ENCODE results near the gene HNRNPU. TPM values are rescaled to one million over a fixed set of nuclear protein-coding genes. Genes with fewer than 3 reads are reported as not detected.

The HNRNPU gene
- total RNA-seq = 100 to 1,000 TPM; 304 to 406 TPM

DNA sequence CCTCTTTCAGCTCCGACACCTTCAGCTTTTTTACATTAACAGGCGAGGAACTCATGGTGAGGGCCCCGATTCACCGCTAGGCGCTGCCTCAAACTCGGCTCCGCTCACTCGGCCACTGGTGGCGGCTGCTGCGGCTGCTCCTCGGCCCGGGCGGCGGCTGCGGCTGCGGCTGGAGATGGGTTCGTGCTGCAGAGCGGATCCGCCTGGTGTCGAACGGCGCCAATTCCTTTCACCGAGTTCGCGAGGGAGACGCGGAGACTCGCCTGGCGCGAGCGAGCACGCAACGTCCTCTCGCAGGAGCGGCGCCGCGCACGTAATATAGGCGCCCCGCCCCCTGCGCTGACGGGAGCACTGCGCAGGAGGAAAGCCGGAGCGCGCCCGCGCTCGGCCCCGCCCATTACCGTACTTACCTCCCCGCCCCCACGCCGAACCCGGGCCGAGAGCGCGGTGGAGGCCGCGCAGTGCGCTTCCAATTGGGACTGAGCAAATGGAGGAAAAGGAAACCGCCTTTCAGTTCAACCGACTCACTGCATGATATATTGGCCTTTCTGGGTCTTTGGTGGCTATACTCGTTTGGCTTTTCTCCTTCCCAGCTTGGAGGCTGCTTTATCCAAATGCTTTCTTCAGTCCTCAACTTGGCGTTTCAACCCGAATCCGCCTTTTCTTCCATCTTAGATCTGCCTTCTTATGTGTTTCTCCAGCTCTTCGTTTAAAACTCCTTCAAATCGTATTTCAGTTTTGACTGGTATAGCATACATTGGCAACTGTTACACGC, at the start of gene HNRNPU:
TSS of gene HNRNPU (minus strand) at position 291 of the 775 bp plus-strand sequence. CDS start at position 55, 236 bp downstream.
- peak within 1 kb of the TSS; percentile 93 to 99 for H3K27ac Mint-ChIP-seq
- no peaks in the 10 kb centered on the region for H3K9me3 Mint-ChIP-seq
- peaks cover 40 to 41% of the 10 kb centered on the region in 2 donors for H3K36me3 Mint-ChIP-seq
- peak; percentile 96 to 97 for DNase-seq (ENCODE audit: low spot score in 2 of 2)
- peak; percentile 78 to 80 for ATAC-seq

DNA sequence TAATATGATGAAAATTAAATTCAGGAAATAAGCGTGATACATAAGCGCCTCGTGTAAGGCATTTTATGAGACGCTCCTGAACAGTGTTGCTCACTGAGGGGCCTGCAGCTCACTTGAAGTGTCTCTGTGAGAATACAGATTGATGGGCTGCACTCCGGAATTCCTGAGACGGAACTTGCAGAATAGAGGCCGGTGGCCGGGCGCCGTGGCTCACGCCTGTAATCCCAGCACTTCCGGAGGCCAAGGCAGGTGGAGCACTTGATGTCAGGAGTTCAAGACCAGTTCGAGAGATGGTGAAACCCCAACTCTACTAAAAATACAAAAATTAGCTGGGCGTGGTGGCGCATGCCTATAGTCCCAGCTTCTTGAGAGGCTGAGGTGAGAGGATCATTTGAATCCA, 49.5 kb upstream of the HNRNPU start:
- Mint-ChIP-seq H3K36me3 (no peaks in the 10 kb centered on the region), H3K9me3 (no peaks in the 10 kb centered on the region), H3K27ac (no peak overlapping the region)
- ATAC-seq (no peak), DNase-seq (ENCODE audit: low spot score in 2 of 2) (no peak)

DNA sequence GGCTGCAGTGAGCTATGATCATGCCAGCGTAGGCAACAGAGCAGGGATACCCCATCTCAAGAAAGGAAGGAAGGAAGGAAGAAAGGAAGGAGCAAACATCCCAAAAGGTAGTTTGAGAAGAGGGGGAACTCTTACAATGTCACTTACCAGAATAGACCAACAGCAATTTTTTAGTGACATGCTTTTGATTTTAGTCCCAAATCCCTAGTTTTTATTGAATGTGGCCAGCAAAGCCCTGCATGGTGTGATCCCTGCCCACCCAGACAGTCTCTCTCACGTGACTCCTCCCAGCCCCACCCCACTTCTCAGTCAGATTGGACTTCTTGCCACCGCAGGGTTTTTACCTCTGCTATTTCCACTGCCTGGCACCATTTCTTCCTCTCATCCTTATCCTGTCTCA, 39.8 kb upstream of the HNRNPU start:
- no peaks in the 10 kb centered on the region for H3K36me3 Mint-ChIP-seq
- H3K9me3 Mint-ChIP-seq = no peaks in the 10 kb centered on the region
- H3K27ac Mint-ChIP-seq = no peak overlapping the region

DNA sequence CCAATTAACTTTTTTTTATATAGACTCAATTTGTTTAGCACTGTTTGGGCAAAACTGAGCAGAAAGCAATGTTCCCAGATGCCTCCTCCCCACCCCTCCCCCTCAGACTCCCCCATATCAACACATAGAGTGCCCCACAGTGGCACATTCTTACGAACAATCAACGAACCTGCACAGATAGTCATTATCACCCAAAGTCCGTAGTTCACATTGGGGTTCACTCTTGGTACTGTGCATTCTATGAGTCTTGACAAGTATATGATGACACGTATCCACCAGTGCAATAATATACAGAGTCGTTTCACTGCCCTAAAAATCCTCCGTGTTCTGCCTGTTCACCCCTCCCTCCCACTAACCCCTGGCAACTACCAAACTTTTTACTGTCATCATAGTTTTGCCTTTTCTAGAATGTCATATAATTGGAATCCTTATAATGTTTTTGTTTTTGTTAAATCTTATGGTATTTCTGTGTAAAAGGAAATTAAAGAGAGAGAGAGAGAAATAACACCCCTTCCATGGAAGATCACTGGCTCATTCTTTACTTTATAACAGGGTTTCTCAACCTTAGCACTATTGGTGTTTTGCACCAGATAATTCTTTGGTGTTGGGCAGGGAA, 37.2 kb upstream of the HNRNPU start:
- Mint-ChIP-seq H3K9me3 (no peaks in the 10 kb centered on the region), H3K27ac (no peak overlapping the region), H3K36me3 (no peaks in the 10 kb centered on the region)
- DNase-seq (ENCODE audit: low spot score in 2 of 2) = no peak
- no peak for ATAC-seq

More for the DNA sequence above, 39.8 kb upstream of the HNRNPU start:
- no peak for DNase-seq (ENCODE audit: low spot score in 2 of 2)
- no peak for ATAC-seq

DNA sequence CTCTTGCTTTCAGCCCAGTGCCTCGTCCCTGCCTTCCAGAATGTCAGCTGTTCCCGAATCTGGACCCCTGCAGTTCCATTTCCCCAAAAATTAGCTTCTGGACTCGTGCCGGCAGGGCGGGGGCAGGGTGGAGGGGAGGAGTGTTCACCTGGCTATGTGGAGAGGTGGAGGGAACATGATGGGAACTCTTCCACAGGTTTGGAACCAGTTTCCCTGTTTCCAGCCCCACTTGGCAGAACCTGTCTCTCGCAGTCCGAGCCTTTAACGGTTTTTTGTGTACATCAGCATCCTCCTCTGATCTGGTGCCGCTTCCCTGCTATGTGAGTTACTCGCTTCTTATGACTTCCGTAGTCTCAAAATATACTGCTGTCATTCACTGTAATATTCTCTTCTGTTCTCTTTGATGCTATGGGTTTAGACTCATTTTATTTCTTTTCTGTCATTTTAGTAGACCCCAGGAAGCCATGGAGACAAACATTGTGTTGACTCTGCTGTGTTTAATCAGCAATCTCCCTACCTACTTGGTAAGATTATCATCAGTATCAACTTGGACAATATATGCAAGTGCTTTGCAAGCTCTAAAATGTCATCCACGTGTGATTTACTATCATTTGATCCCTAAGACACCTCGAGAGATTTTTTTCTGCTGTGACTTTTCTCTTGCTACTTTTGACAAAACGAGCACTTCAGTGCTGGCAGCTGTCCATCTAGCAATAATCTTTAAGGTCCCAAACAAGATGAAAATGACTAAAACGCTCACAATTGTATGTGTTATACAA, 33.3 kb upstream of the HNRNPU start:
- Mint-ChIP-seq H3K36me3 (no peaks in the 10 kb centered on the region), H3K27ac (no peak overlapping the region), H3K9me3 (no peaks in the 10 kb centered on the region)
- DNase-seq (ENCODE audit: low spot score in 2 of 2) (no peak), ATAC-seq (no peak)

DNA sequence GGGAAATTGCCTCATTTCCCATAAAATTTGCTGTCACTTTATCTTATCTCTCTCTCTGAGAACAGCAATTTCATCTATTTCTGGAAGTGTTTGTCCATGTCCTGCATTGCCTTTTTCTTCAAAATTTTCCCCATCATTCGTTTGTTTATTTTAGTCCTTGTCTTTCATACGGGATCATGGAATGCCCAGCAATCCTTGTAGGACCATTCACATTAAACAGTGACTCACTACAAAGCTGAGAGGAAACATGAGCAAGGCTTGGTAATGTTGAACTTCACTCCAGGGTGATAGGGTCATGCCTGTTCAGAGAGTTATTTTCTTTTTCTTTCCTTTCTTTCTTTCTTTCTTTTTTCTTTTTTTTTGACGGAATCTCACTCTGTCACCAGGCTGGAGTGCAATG, 32.2 kb upstream of the HNRNPU start:
- ATAC-seq (no peak), DNase-seq (ENCODE audit: low spot score in 2 of 2) (no peak)
- Mint-ChIP-seq H3K9me3 (no peaks in the 10 kb centered on the region), H3K36me3 (no peaks in the 10 kb centered on the region), H3K27ac (no peak overlapping the region)

DNA sequence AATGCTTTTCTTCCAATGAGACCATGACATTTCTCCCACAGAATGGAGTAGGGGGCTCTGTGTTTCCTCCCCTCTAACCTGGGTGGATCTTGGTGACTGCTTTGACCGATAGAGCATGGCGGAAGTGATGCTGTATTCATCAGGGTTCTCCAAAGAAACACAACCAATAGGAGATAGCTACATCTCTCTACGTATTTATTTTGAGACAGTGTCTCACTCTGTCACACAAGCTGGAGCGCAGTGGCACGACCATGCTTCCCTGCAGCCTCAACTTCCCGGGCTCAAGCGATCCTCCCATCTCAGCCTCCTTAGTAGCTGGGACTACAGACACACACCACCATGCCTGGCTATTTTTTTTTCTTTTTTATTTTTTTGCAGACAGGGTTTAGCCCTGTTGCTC, 29.5 kb upstream of the HNRNPU start:
- DNase-seq (ENCODE audit: low spot score in 2 of 2) (no peak), ATAC-seq (no peak)
- no peaks in the 10 kb centered on the region for H3K36me3 Mint-ChIP-seq
- no peaks in the 10 kb centered on the region for H3K9me3 Mint-ChIP-seq
- H3K27ac Mint-ChIP-seq = no peak overlapping the region

DNA sequence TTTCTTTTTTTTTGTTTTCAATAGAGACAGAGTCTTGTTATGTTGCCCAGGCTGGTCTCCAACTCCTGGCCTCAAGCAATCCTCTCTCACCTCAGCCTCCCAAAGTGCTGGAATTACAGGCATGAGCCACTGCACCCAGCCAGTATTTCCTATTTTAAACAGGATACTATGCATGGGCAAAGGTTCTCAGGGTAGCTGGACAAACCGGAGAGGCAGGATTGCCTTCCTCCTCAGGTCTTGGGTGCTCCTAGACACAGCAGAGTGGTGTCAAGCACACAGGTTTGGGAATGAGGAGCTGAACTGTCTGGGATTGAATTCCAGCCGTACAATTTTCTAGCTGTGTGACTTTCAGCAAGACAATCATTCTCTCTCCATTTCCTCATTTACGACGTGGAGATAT, 22.9 kb upstream of the HNRNPU start:
- Mint-ChIP-seq H3K9me3 (no peaks in the 10 kb centered on the region), H3K36me3 (no peaks in the 10 kb centered on the region), H3K27ac (no peak overlapping the region)
- DNase-seq (ENCODE audit: low spot score in 2 of 2) (no peak), ATAC-seq (no peak)

DNA sequence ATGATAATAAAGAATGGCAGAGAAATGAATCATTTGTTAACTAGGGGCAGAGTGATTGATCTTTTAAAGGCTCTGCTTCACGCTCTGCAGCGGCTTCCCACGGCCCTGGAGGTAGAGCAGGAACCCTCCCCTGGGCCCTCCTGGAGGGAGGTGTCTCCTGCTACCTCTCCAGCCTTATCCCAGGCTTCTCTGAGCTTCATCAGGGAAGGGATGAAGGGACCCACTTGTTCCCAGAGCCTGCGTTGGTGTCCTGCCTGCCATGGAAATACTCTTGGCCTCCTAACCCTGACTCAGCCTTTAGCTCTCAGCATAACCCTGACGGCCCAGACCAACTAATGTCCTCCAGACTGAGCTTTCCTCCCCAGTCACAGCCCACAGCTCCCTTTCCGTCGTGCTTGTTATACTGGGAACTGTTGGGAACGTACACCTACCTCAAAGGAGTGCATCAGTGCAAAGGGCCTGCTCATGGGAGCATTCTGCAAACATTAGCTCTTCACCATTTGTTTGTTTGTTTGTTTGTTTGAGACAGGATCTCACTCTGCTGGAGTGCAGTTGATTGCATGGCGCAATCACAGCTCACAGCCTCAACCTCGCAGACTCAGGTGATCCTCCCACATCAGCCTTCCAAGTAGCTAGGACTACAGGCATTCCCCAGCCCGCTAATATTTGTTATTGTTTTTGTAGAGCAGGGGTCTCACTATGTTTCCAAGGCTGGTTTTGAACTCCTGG, 17.4 kb upstream of the HNRNPU start:
- no peak for ATAC-seq
- H3K9me3 Mint-ChIP-seq = no peaks in the 10 kb centered on the region

DNA sequence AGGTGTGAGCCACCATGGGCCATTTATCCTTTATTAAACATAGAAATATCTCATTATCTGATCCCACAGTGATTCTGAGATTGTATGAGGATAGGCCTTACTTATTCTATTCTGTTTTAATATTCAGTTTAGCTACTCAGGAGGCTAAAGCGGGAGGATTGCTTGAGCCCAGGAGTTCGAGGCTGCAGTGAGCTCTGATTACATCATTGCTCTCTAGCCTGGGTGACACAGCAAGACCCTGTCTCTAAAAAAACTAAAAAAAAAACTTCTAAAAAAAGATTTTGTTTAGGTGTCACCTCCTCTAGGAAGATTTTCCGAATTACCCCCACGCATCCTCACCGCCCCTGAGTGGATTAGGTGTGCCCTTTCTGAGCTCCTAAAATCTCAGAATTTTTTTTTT, 14.3 kb upstream of the HNRNPU start:
- no peaks in the 10 kb centered on the region for H3K9me3 Mint-ChIP-seq
- no peaks in the 10 kb centered on the region for H3K36me3 Mint-ChIP-seq
- DNase-seq (ENCODE audit: low spot score in 2 of 2) (no peak), ATAC-seq (no peak)
- no peak overlapping the region for H3K27ac Mint-ChIP-seq

More for the DNA sequence above, 17.4 kb upstream of the HNRNPU start:
- Mint-ChIP-seq H3K27ac (no peak overlapping the region), H3K36me3 (no peaks in the 10 kb centered on the region)
- DNase-seq (ENCODE audit: low spot score in 2 of 2) = no peak

DNA sequence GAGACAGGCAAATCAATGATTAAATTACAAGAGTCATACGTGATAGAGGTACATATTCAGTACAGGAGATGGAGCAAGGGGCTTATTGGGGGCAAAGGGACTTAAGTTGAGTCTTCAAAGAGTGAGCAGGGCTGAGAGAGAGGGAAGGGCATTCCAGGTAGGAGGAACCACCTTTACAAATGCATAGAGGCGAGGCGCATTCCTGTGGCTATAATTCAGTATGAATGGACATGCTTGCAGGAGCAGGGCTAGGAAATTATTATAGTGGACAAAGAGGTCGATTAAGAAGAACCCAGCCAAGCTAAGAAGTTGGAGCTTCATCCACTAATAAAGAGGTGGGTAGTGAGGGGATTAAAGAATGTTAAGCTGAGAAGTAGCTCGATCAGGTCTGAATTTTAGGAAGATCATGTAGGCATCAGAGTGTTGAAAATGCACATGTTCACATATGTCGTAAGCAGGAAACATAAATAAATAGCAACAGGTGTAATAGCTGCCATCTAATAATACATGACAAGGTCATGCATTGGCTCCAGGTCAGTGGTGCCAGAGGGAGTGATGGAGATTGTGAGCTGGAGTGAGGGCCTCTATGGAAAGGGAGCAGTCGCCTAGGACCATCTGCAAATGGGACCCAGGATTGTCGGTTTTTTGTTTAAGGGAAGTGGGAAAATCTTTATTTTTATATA, 12.0 kb upstream of the HNRNPU start:
- no peaks in the 10 kb centered on the region for H3K36me3 Mint-ChIP-seq
- no peak overlapping the region for H3K27ac Mint-ChIP-seq

DNA sequence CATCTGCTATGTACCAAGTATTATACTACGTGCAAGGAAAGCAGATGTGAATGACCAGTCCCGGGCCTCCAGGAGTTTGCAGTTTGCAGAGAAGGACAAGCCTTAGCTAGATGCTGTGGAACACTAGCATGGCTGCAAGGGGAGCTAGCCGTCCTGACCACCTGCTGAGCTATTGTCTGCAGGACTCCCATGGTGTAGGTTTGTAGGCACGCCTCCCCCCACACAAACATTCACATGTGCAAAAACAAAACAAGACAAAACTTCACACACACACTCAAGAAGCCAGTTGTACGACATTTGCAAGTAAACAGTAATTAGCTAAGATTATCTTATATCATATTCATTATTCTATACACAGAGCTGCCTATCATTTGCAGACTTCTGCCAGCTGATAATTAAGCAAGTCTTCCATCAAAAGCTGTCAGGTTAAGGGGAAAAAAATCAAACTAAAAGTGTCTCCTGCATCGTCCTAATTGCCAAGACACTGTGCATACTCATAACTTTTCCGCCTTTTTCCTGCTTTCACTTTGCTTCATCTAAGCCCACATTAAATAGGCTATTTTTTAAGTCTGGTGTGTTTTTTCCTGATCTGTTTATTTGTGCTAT, 10.7 kb upstream of the HNRNPU start:
- no peaks in the 10 kb centered on the region for H3K9me3 Mint-ChIP-seq
- DNase-seq (ENCODE audit: low spot score in 2 of 2) (no peak), ATAC-seq (no peak)
- no peaks in the 10 kb centered on the region for H3K36me3 Mint-ChIP-seq
- no peak overlapping the region for H3K27ac Mint-ChIP-seq

More for the DNA sequence above, 12.0 kb upstream of the HNRNPU start:
- no peak for ATAC-seq
- DNase-seq (ENCODE audit: low spot score in 2 of 2) = no peak
- no peaks in the 10 kb centered on the region for H3K9me3 Mint-ChIP-seq

DNA sequence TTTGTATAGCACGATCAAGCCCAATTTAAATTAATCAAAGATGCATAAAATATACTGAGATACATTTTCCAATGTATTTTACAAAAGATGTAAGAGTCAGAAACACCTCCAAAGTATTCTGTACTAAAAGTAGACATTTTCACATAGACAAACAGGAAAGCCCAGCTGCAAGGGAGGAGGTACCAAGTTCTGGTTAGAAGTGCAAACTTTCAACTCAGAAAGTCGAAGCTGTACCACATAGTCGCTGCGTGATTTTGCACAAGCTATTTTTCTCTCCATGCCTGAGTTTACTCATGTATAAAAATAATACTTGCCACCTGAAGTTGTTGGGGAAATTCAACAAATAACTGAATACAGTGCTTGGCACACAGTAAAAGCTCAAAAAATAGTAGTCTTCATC, 5.6 kb upstream of the HNRNPU start:
- Mint-ChIP-seq H3K9me3 (no peaks in the 10 kb centered on the region), H3K36me3 (peaks cover 0 to 2% of the 10 kb centered on the region in 2 donors), H3K27ac (no peak overlapping the region)
- DNase-seq (ENCODE audit: low spot score in 2 of 2) (no peak), ATAC-seq (no peak)

DNA sequence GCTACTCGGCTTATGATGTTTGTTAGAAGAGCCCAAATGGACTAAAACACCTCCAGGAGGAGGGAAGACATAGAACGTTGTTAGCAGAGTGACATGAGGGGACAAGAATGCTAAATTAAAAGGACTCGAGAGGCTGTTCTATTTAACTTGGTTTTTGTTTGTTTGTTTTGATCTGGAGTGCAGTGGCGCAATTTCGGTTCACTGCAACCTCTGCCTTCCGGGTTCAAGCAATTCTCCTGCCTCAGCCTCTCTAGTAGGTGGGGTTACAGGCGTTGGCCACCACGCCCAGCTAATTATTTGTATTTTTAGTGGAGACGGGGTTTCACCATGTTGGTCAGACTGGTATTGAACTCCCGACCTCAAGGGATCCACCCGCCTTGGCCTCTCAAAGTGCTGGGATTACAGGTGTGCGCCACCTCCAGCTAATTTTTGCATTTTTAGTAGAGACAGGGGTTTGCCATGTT, 5.1 kb upstream of the HNRNPU start:
- Mint-ChIP-seq H3K9me3 (no peaks in the 10 kb centered on the region), H3K36me3 (peaks cover 0 to 5% of the 10 kb centered on the region in 2 donors), H3K27ac (no peak overlapping the region)
- ATAC-seq (no peak), DNase-seq (ENCODE audit: low spot score in 2 of 2) (no peak)

DNA sequence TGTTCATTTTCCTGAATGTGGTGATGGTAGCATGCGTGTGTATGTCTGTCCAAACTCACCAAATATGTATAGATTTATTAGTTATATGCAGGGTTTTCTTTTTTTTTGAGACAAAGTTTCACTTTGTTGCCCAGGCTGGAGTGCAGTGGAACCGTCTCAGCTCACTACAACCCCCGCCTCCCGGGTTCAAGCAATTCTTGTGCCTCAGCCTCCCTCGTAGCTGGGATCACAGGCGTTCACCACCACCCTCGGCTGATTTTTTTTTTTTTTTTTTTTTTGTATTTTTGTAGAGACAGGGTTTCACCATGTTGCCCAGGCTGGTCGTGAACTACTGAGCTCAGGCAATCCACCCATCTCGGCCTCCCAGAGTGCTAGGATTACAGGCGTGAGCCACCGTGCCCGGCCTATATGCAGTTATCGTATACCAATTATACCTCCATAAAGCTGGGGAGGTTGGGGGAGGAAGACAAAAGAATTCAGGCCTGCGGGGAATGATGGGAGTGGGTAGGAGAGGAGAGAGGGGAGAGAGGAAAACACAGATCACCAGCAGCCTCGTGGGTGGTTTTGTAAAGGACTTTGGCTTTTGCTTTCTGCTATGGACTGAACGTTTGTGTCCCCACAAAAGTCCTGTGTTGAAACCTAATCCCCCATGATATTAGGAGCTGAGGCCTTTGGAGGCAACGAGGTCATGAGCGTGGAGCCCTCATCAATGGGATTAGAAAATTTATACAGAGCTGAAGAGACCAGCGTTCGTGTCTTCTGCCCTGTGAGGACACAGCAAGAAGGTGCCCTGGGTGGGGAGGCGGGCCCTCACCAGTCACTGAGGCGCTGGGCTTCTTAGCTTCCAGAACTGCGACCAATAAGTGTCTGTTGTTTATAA, 4.4 kb upstream of the HNRNPU start:
- peaks cover 5 to 11% of the 10 kb centered on the region in 2 donors for H3K36me3 Mint-ChIP-seq
- ATAC-seq = no peak
- no peak for DNase-seq (ENCODE audit: low spot score in 2 of 2)
- H3K27ac Mint-ChIP-seq = no peak overlapping the region
- H3K9me3 Mint-ChIP-seq = no peaks in the 10 kb centered on the region

Data from activated naive CD4-positive, alpha-beta T cell treated with anti-CD3 and anti-CD28 coated beads, Interleukin-2, amount 50 U/mL, for 72 hours (primary cell).